Measurements from ENCODE around the gene CHAC2.
"Not testable (repeated sequence)": the region's sequence is repeated elsewhere in the genome, so short reads cannot be mapped to it uniquely, and the experiment has no call there.

The CHAC2 gene

DNA sequence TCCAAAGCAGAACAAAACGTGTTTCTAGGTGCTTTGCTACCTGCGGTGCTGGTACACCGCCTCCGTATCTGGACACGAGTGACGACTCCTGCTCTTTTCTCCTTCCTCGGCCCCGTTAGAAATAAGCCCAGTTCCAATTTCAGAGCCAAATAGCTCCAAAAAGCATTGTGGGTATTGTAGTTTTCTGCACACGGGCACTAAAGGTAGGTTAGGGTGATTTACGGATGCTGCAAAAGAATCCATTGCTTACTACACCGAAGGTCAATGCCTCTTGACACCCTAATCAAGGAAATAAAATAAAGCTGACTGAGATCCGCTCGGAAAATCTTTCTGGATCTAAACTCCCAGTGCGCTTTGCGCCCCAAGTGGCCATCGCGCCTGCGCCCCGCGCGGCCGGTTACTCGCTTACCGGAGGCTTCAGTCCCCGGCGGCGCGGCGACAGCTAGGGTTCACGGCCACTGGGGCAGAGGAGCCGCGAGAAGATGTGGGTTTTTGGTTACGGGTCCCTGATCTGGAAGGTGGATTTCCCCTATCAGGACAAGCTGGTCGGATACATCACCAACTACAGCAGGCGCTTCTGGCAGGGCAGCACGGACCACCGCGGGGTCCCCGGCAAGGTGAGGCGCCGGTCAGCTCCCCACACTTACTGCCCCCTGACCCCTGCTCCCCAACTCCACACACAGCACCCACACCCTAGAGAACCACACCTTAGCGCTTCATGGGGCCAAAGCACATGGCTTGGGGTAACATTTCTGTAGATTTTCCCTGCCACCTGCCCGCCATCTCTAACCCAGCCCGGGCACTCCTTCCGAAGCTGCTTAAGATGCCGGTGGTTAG is at the start of gene CHAC2:
Gene CHAC2 (plus strand): TSS at position 400 of the 837 bp plus-strand sequence. CDS start 83 bp downstream, at position 483.
- DNase-seq (ENCODE audit: low spot score) = peak; percentile 85

DNA sequence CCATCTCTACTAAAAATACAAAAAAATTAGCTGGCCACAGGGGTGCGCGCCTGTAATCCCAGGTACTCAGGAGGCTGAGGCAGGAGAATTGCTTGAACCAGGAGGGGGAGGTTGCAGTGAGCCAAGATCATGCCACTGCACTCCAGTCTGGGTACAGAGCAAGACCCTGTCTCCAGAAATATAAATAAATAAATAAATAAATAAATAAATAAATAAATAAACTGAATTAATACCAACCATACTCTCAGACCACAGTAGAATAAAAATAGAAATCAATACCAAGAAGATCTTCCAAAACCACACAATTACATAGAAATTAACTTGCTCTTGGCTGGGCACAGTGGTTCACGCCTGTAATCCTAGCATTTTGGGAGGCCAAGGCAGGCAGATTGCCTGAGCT is 46.7 kb upstream of the CHAC2 start:
- DNase-seq (ENCODE audit: low spot score) = not testable (repeated sequence)

DNA sequence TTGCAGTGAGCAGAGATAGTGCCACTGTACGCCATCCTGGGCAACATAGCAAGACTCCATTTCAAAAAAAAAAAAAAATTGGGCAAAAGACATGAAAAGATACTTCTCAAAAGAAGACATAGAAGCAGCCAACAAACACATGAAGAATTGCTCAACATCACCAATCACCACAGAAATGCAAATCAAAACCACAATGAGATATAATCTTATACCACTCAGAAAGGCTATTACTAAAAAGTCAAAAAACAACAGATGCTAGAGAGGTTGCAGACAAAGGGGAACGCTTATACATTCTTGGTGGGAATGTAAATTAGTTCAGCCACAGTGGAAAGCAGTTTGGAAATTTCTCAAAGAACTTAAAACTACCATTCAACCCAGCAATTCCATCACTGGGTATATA is 43.1 kb upstream of the CHAC2 start:
- no peak for DNase-seq (ENCODE audit: low spot score)

DNA sequence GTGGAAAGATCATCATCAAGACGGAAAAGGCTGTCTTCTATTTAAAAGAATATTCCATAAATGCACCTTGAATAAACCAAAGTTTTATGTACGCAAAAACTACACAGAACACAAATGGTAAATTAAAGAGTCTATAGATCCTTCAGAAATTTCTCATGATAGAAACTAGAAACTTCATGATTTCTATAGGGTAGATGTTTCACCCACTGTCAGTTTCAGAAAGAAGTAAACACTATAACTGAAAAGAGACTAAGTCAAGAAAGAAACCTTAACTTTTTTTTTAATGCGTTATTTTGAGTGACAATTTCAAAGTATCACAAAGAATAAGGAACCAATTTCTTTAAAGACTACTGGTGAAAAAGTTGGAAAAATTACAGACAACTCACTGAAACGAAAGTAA is 41.9 kb upstream of the CHAC2 start:
- DNase-seq (ENCODE audit: low spot score) = no peak

DNA sequence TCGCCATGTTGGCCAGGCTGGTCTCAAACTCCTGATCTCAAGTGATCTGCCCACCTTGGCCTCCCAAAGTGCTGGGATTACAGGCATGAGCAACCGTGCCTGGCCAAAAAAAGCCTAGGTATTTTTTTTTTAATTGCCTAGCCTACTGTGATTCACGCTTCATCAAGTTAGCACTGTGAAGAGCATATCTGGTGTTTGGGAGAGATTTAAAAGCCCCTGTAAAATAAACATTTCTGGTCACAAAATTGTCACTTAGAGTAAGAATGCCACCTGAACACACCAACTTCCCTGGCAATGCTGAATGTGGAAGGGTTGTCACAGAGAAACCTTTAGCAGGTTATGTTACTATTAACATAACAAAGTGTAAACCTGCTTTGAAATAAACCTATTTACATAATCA is 39.7 kb upstream of the CHAC2 start:
- no peak for DNase-seq (ENCODE audit: low spot score)

DNA sequence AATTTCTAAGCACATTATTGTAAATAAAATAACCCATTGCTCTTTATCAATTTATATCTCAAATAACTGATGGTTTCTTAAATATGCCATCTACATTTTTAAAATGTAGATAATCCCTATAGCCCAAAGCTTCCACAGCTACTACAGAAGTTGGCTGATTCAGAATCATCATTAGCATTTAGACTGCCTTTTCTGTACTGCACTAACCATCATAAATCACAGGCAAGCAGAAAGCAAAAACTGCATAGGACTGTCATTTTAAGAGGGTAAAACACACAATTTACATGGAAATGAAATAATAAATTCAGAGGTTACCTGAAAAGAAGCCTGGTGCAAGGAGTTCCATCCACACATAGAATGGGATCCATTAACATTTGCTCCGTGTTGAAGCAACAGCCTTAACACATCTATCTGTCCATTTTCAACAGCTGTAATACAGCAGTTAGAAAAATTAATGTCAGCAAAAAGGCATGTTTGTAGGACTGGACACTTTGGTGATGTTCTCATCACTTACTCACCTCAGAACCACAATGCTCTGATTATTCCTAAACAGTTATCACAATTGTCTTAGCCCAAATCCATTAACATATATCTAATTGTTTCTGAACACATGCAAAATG is 38.4 kb upstream of the CHAC2 start:
- DNase-seq (ENCODE audit: low spot score) = no peak

DNA sequence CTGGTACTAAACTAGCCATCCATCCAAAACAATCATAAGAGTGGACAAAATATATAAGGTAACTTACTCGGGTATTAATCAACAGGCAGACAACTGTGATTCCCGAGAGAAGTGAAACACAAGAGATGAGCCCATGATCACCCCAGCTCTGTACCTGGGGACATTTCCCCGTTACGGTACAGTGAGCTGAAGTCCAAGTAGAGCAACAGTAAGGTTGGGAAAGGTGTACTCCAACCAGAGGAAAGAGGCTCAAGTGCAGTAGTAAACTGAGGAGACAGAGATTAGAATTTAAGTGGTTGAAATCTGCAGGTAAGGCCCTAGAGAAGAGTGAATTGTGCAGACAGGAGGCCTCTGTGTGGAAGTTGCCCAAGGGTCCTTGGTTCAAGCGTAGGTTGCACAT is 30.5 kb upstream of the CHAC2 start:
- DNase-seq (ENCODE audit: low spot score) = no peak

DNA sequence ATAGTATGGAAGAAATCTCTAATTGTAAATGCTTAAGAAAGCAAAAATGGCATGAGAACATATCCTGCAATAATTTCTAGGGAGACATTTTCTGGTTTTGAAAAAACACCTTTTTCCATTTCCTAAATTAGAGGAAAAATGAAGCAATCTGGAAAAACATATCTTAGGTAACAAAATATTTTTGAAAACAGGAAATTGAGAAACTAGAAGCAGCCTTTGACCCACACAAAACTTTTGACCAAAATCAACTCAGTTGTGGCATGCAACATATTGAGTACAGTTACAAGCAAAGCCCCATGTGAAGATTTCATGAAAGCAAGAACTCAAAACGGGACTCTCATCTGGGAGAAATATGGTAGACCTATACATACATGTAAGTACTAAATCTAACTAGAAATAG is 28.6 kb upstream of the CHAC2 start:
- DNase-seq (ENCODE audit: low spot score) = no peak

DNA sequence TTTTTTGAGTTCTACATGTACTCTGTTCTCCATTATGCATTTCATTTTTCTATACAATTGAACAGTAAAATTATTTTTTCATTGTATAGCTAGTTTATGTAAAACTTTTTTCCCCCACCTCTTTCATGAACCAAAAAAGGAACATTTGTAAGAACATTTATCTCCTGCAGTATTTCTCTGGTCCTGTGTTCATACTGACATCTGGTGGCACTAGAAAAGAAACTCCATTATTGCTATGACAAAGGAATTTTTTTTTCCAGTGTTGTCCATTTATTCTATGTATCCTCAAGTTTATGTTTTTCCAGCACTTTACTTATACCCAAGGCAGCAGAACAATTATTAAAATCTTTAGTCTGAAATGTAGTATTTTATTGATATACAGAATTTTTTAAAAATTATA is 27.4 kb upstream of the CHAC2 start:
- DNase-seq (ENCODE audit: low spot score) = peak; percentile 68

DNA sequence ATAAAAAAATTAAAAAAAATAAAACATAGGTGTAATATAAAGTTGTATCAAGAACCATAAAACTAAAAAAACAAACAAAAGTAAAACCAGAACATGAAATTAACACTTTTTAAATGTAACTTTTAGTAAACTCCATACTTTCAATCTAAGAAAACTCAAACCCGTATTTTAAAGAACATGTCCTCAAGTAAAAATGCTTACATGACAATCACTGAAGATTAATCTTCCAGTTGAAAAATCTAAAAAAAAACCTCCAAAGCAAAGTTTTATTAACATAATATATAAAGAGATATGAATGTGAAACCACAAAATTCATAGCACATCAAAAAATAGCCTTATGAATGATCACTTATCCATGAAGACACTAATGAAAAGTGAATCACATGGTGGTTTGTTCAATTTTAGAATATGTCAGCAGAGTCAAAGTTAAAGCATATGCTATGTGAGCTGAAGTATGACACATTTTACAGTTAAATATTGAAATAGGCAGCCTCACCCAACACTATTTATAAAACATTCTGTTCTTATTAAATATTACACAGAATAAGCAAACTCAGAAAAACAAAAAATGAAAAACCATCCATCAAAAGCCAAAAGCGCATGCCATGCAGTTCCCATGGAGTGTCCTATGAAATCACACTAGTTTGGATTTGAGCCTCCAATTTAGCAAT is 23.1 kb upstream of the CHAC2 start:
- DNase-seq (ENCODE audit: low spot score) = no peak

DNA sequence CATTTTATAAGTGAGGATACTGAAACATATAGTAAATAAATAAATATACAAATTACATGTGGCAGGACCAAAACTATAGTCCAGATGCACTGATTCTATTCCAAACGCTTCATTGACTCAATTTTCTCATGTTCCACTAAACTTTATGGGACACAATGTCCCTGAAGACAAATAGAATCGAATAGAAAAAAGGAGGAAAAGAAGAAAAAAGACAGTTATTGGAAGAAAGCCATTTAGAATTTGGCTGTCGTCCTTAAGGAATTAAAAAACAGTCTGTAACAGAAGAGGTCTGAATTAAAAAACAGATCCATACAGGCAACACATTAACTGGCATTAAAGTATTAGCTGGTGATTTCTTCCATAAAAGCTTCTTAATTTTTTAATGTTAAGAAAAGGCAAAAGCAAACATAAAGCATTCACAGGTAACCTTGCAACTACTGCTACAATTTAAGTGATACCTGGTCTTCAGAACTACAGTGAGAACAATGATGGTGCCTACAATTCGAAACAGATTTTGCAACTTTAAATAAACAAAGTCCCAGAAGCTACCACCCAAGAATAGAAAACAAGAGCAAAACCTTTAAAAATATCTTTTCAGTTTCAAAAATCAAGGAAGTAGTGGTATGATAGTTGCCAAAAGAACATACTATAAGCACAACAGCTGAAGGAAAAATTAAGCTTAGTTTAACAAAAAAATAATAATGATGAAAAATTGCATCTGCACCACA is 17.4 kb upstream of the CHAC2 start:
- peak; percentile 45 for DNase-seq (ENCODE audit: low spot score)

DNA sequence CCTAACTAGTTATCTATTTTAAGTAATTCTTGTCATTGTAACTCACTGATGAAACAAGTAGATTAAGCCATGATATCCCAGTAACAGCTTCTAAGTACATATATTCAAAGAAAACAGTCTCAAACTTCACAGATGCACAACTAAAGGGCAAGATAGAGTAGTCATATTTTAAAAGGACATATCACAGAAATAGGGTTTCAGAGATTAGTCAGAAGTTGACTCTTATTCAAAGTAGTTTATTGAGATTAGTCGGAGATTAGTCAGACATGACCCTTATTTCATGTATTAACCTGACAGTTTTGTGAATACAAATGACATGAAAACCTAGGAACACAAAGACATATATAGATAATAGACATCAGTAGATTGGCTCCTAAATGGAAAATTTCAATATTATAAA is 15.9 kb upstream of the CHAC2 start:
- no peak for DNase-seq (ENCODE audit: low spot score)

DNA sequence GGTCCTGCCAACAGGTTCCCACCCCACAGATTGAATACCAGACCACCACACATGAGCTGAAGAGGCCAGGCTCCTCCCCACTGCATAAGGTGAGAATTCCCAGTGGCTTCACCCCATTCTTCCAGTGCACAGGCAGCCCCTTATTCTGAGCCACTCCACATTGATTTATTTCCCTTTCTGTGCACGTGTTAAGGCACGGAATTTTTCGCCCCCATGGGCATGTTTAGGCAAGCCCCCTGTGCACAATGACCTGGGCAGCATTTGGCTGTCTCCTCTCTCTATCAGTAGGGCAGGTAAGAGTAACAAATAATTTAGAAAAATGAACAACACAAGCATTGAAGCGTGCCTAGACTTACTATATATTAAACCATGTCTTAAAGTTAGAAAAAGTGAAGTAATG is 15.2 kb upstream of the CHAC2 start:
- DNase-seq (ENCODE audit: low spot score) = no peak

DNA sequence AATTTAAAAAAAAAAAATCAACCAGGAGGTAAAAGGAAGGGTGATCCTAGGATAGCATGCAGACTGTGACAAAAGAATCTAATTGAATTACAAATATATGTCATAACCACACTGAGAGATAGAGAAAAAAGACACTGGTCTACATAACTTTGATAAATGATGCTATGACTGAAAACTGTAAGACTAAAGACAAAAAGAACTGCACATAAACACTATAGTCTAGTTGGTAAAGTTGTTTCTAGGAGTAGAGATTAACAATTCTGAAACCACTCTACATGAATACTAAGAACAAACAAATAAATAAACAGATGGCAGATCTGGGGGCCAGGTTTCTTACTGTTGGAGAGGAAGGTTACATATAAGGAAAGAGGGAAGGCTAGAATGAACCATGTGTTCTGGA is 14.6 kb upstream of the CHAC2 start:
- DNase-seq (ENCODE audit: low spot score) = no peak

DNA sequence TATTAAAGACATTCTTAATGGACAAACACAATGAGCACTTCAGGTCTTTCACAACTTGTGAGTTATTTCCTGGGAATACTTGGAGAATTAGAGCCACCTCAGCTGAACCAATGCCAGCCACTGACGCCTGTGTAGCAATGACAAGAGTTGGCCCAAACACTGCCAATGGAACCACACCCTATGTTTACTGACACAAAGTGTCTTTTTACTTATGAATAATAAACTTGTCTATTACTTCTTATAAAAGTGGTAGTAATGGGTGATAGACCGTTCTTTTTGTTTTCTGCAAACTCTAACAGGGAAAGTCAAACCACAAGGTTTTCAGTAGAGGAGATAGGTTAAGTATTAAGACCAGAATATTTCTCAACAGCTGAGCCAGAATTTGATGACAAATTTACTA is 12.5 kb upstream of the CHAC2 start:
- no peak for DNase-seq (ENCODE audit: low spot score)

DNA sequence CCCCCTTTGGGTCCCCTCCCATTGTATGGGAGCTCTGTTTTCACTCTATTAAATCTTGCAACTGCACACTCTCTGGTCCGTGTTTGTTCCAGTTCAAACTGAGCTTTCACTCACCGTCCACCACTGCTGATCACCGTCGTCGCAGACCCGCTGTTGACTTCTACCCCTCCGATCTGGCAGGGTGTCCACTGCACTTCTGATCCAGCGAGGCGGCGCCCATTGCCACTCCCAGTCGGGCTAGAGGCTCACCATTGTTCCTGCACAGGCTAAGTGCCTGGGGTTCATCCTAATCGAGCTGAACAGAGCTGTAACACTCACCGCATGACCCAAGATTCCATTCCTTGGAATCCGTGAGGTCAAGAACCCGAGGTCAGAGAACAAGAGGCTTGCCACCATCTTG is 11.0 kb upstream of the CHAC2 start:
- DNase-seq (ENCODE audit: low spot score) = no peak

DNA sequence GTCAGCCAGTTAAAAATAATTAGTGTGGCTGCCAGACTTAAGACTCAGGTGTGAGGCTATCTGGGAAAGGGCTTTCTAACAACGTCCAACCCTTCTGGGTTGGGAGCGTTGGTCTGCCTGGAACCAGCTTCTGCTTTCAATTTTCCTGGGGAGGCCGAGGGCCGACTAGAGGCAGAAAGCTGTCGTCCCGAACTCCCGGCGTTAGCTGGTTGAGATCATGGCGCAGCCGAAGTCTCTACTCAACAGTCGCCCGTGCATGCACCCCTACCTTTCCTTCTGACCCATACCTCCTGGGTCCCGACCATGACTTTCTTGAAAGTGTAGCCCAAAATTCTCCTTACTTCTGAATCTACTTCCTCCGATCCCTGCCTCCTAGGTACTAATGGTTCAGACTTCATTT is 10.4 kb upstream of the CHAC2 start:
- not testable (repeated sequence) for DNase-seq (ENCODE audit: low spot score)

DNA sequence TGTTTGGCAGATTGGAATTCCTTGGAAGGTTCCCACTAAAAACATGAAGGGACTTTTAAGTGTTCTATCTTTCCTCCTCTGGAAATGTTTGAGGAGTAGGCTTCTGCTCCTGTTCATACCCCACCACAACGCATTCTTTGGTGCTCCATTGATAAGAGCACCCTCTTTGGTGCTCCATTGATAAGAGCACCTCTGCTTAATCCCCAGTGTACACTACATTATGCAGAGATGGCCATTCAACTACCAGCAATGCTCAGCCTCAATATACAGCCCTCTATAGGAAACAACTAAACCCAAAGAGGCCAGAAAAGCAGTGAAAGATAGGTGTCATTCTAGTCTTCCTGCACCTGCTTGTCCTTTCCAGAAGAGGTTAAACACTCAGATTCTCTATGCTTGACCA is 1.8 kb upstream of the CHAC2 start:
- no peak for DNase-seq (ENCODE audit: low spot score)

DNA sequence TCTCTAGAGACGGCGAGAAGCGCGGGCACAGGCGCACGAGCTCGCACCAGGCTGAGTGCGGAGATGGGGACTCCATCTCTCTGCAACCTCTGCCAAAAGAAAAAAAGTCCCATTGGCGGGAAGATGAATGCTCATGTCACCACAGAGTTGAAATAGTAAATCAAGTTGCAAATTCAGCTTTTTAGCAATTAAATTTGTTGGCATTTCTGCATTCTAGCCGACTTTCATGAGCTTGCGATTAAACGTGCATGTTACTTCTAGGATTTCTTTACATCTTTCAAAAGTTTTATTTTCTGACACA is 588 bp downstream of the CHAC2 start:
- DNase-seq (ENCODE audit: low spot score) = peak; percentile 17

DNA sequence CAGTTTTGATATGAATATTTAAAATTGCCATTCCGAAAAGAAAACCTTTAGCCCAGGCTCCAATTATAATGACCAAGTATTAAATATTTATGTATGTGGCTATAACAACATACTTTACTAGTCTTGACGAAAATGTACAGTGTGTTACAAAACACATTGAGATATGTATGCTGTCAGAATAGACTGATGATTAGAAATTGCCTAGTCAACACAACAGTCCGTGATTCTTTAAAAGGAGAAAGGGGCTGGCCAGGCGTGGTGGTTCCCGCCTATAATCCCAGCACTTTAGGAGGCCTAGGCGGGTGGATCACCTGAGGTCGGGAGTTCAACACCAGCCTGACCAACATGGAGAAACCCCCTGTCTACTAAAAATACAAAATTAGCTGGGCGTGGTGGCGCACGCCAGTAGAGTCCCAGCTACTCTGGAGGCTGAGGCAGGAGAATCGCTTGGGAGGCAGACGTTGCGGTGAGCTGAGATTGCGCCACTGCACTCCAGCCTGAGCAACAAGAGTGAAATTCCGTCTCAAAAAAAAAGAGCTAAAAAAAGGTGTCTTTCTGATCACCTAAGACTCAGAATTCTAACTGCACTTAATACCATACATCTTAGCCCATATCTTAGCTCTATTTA is 1.8 kb downstream of the CHAC2 start:
- DNase-seq (ENCODE audit: low spot score) = no peak

DNA sequence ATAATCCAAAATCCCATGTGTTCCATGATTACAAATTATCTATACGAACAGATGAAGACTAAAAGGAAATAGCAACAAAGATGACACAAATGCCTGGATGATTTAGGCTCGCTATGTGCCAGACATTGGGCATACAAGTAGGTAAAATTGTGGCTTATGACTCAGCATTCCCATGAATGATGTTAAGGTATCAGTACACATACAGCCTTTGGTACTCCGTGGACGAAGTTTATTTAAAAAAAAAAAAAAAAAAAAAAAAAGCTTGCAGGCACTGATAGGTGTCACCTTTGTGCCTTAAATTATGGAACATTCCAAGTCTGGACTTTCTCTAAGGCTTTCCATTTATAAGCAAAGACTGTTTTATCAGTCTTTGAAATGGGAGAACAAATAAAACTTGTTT is 2.7 kb downstream of the CHAC2 start:
- no peak for DNase-seq (ENCODE audit: low spot score)

DNA sequence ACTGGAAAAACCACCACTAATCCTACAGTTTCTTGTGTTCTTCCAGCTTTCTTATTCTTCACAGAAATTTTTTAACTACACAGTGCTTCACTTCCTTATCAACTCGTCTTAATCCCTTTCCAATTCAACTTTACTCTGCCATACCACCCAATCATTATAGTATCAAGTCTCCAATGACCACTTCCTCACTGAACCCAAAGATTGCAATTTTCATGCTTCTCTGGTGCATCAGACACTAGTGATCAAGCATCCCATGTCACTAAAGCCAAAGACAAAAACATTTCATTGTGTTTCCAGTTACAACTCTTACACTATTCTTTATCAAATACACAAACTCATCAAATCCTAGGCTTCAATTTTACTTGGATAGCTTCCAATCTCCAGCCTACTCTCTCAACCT is 9.5 kb downstream of the CHAC2 start:
- DNase-seq (ENCODE audit: low spot score) = no peak
